HepG2 (cell line): ENCODE measurements around the gene FAM163A. TPM values are rescaled to one million over a fixed set of nuclear protein-coding genes. Genes with fewer than 3 reads are reported as not detected.

Source experiments
- ATAC-seq: fragments of 200-7000 bp; cut with Tn5 transposase; 3 replicates; pipeline ENCODE4 v1.9.1; 2020; ENCODE audit warnings: mild to moderate bottlenecking, moderate library complexity
- BruUV-seq: library from RNA; stranded (reverse); fragments of 400-500 nt; replicated peaks from 2 replicates; lab custom pipeline; 2021; lab: Mats Ljungman, UMichigan
- CTCF ChIA-PET: fragments of 300-600 bp; formaldehyde crosslinking; extraction: SDS; loops from one replicate; lab custom pipeline; 2021; ENCODE audit warnings: low total read pairs, inconsistent platforms, low intra/inter-chr PET ratio; lab: Yijun Ruan, JAX
- POLR2A ChIA-PET: fragments of 350-600 bp; sonication (Branson Sonifier 250); formaldehyde crosslinking; loops from one replicate; lab custom pipeline; 2020; ENCODE audit warnings: antibody characterized with exemption, inconsistent platforms; lab: Yijun Ruan, JAX
- DNase-seq: peaks from one replicate; pipeline ENCODE4 v3.0.0-alpha.2; 2015; ENCODE audit warnings: low spot score
- FAIRE-seq: peaks from 3 replicates; lab custom pipeline; 2011; peaks lifted over from hg19 to GRCh38; lab: Jason Lieb, UNC
- H2AFZ ChIP-seq: one replicate; pipeline ENCODE4 v1.6.1; 2011; ENCODE audit warnings: low read length, inconsistent platforms
- H3K27ac ChIP-seq: fragments of 300-600 bp; 3 replicates; pipeline ENCODE4 v1.8.0; 2011; ENCODE audit warnings: mixed run types, mild to moderate bottlenecking, mixed read lengths, low read length, inconsistent platforms; ENCODE audit not compliant: insufficient read depth; ENCODE audit errors: extremely low read length
- H3K27me3 ChIP-seq, 2 experiments: fragments of 200-600 bp in 1 of 2; 2 replicates in 1 of 2; 3 replicates in 1 of 2; pipeline versions ENCODE4 v1.6.0 to v1.8.0; 2011; ENCODE audit warnings: low read length in 2 of 2, mild to moderate bottlenecking in 2 of 2, moderate library complexity in 2 of 2, inconsistent platforms in 1 of 2; ENCODE audit not compliant: insufficient read depth in 2 of 2, control insufficient read depth in 1 of 2
- H3K36me3 ChIP-seq, 2 experiments: fragments of 200-600 bp in 1 of 2; replicated peaks in 1 of 2; 2 replicates in 1 of 2; 3 replicates in 1 of 2; pipeline versions ENCODE4 v1.5.1 to v1.8.0; 2011; ENCODE audit warnings: low read length in 2 of 2, inconsistent platforms in 1 of 2; ENCODE audit not compliant: insufficient read depth in 2 of 2, control insufficient read depth in 1 of 2
- H3K4me1 ChIP-seq: 2 replicates; pipeline ENCODE4 v1.5.1; 2012; ENCODE audit warnings: low read length, inconsistent platforms; ENCODE audit not compliant: insufficient read depth
- H3K4me2 ChIP-seq: 2 replicates; pipeline ENCODE4 v1.6.0; 2011; ENCODE audit warnings: low read depth, low read length, inconsistent platforms
- H3K4me3 ChIP-seq, 3 experiments: fragments of 200-600 bp in 1 of 3; sonication (generic), shearing (Covaris generic) in 1 of 3; replicated peaks in 1 of 3; 2 replicates each; pipeline ENCODE4 v1.5.1; 2011 to 2016; ENCODE audit warnings: low read length in 3 of 3, inconsistent platforms in 2 of 3, low read depth in 2 of 3, mild to moderate bottlenecking in 2 of 3, control low read depth in 1 of 3, mixed read lengths in 1 of 3; ENCODE audit not compliant: insufficient read depth in 1 of 3
- H3K79me2 ChIP-seq: one replicate; pipeline ENCODE4 v1.6.1; 2011; ENCODE audit warnings: low read length, inconsistent platforms; ENCODE audit not compliant: insufficient read depth
- H3K9ac ChIP-seq: 2 replicates; pipeline ENCODE4 v1.6.0; 2011; ENCODE audit warnings: mild to moderate bottlenecking, low read depth, low read length, inconsistent platforms; ENCODE audit not compliant: insufficient read depth
- H3K9me3 ChIP-seq: 2 replicates; pipeline ENCODE4 v1.5.1; 2012; ENCODE audit warnings: mild to moderate bottlenecking, low read length
- H4K20me1 ChIP-seq: 2 replicates; pipeline ENCODE4 v1.6.0; 2011; ENCODE audit warnings: inconsistent platforms, mild to moderate bottlenecking, low read length, moderate library complexity; ENCODE audit not compliant: insufficient read depth
- LBX2 ChIP-seq: sonication (generic); formaldehyde crosslinking; IDR thresholded peaks from 2 replicates; pipeline ENCODE4 v1.5.0; 2020; ENCODE audit warnings: missing genetic modification reagents, mild to moderate bottlenecking, borderline replicate concordance
- PRDM10 ChIP-seq: sonication (generic); formaldehyde crosslinking; IDR thresholded peaks from 2 replicates; pipeline ENCODE4 v1.4.0; 2020; ENCODE audit warnings: low read depth, missing genetic modification reagents
- WGBS: methylation state at CpG from one replicate; pipeline ENCODE4 v1.1.6; 2017; ENCODE audit warnings: low lambda C conversion rate; 5-methylcytosine and 5-hydroxymethylcytosine counted together
- in situ Hi-C: cut with HindIII; loops from 2 replicates; pipeline ENCODE4 v1.10.0; 2017; ENCODE audit warnings: low pct_unique_long_range_greater_than_20kb; ENCODE audit not compliant: extremely low pct_ligation_motif_present
- intact Hi-C: fragments of 100-400 bp; cut with micrococcal nuclease; formaldehyde crosslinking; loops from one replicate; pipeline ENCODE4 v1.10.0; 2022; ENCODE audit not compliant: unreplicated experiment
- polyA plus RNA-seq, 8 experiments: library from polyadenylated mRNA; depleted of rRNA in 3 of 8; stranded (reverse) in 7 of 8; unstranded in 1 of 8; fragments of >200 nt; fragmentation: Illumina TruSeq in 4 of 8; extraction: Trizol in 4 of 8; gene quantifications; 2 replicates each; pipeline versions ENCODE4 v1.2.1 to v1.2.3, GENCODE V29; 2011 to 2016; ENCODE audit warnings: low read depth in 4 of 8, missing spikeins in 1 of 8, mixed read lengths in 1 of 8; ENCODE audit not compliant: insufficient read depth in 1 of 8
- total RNA-seq, 5 experiments: library from RNA; depleted of rRNA; stranded (reverse); fragments of >200 nt; fragmentation: Illumina TruSeq; extraction: Trizol; gene quantifications; 2 replicates each; pipeline ENCODE4 v1.2.3, GENCODE V29; 2016; ENCODE audit warnings: low read depth in 1 of 5

FAM163A gene
- total and polyA plus RNA-seq, 2 of the 13 experiments (the other 11 are each of a cell fraction or from before 2014, with no cell fraction given) = not detected

DNA sequence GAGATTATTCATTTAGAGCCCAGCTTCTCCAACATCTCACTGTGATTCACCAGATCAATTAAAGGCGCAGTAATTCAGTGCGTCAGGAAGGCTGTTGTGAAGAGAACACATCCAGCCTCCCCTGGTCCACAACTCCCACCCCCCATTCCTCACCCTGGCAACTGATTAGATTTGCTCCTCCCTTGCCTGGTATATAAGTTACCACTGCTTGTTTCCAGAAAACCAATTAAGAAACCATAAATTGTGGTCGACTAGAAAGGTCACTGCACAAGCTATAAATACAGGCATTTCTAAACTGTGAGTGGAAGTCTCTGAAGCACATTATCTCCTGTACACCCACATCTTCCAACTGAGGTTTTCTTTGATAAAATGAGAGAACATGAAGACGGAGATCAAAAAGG, 41.9 kb downstream of the FAM163A start (continued):
- TF ChIP-seq PRDM10 (CRISPR knock-in tag) = no peak
- TF ChIP-seq, all 625 proteins: peak for 0

- POLR2A ChIA-PET = no interaction called here
- H3K4me2 ChIP-seq = no peak overlapping the region
- H2AFZ ChIP-seq = no peak overlapping the region
- TF ChIP-seq LBX2 (CRISPR knock-in tag) = no peak
- TF ChIP-seq, all 625 proteins: peak for 0
- FAIRE-seq (no peak), ATAC-seq (no peak), DNase-seq (no peak)
- intact Hi-C loops (no loop called here), in situ Hi-C loops (no loop called here)
- peaks cover 2 to 33% of the 10 kb centered on the region in 2 experiments; a peak in 3 of 5 replicates for H3K27me3 ChIP-seq
- H3K9ac ChIP-seq = no peak overlapping the region
- WGBS = 1% methylated on average over 2 of the region's 2 CpGs
- no peaks in the 10 kb centered on the region for H3K36me3 ChIP-seq
- no peaks in the 10 kb centered on the region for H4K20me1 ChIP-seq
- H3K4me1 ChIP-seq = no peaks in the 10 kb centered on the region
- no peaks in the 10 kb centered on the region for H3K9me3 ChIP-seq
- H3K79me2 ChIP-seq = no peaks in the 10 kb centered on the region
- BruUV-seq = no TSS peak
- no peak overlapping the region for H3K4me3 ChIP-seq
- H3K27ac ChIP-seq = no peak overlapping the region
- CTCF ChIA-PET = no interaction called here
Observed at GRCh38 chr1:179785728-179786127, 42.6 kb downstream of the FAM163A start.
